Measurements from ENCODE around the gene LXN.

- TF ChIP-seq ZNF274 (IDR thresholded peaks at IDR 0.05; ENCODE audit: low read depth, low read length) (no peak), YY1 (IDR thresholded peaks at IDR 0.05; ENCODE audit: insufficient read depth, insufficient read length) (no peak), SUZ12 (IDR thresholded peaks at IDR 0.05; ENCODE audit: extremely low read depth, insufficient read depth, insufficient read length) (no peak)
Observed at GRCh38 chr3:158680861-158681260, 8.4 kb upstream of the LXN start.

Data from NT2/D1 (cell line).